Nephron (organoid): ENCODE measurements around the gene ZNF678.

ENCODE experiments used
- H3K27ac Mint-ChIP-seq, 3 experiments: 2 replicates each; pipeline ENCODE4 v1.8.0; 2020; ENCODE audit warnings: mixed read lengths in 3 of 3, mild to moderate bottlenecking in 2 of 3, moderate library complexity in 1 of 3
- H3K27me3 Mint-ChIP-seq: 2 replicates; pipeline ENCODE4 v1.8.0; 2021; ENCODE audit warnings: low read depth, mild to moderate bottlenecking, moderate library complexity, mixed read lengths
- H3K36me3 Mint-ChIP-seq: 2 replicates; pipeline ENCODE4 v1.8.0; 2020; ENCODE audit warnings: low read depth, mixed read lengths
- H3K4me1 Mint-ChIP-seq: 2 replicates; pipeline ENCODE4 v1.8.0; 2020; ENCODE audit warnings: mixed read lengths
- H3K4me3 Mint-ChIP-seq, 3 experiments: 2 replicates each; pipeline ENCODE4 v1.8.0; 2020; ENCODE audit warnings: mild to moderate bottlenecking in 3 of 3, mixed read lengths in 3 of 3, moderate library complexity in 2 of 3
- H3K9me3 Mint-ChIP-seq: 2 replicates; pipeline ENCODE4 v1.8.0; 2020; ENCODE audit warnings: mixed read lengths
- TF ChIP-seq, protein P1 (sequence below), 3 experiments: fragments of 200-600 bp; sonication (generic); IDR thresholded peaks; one replicate each; pipeline ENCODE4 v1.5.0; 2021; ENCODE audit warnings: antibody characterized with exemption in 3 of 3; ENCODE audit not compliant: unreplicated experiment in 3 of 3

The ZNF678 gene

DNA sequence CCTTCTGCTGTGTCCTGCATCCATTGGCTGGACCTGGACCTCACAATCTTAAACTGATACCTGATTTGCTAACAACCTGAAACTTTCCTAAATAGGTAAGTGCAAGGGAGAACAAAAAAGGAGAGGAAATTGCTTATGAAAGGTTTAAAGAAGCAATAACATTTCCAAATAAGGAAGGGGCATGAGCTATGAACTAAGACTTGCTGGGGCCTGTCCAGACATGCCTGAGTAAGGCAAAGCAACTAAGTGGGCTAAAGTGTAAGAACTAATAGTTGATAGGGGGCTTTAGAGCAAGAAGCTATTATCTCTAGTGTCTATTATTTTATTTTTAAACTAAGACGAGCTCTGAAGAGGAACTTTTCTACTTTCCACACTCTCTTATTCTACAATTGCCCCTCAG lies 160.1 kb downstream of the ZNF678 start:
- Mint-ChIP-seq H3K4me3 (no peak overlapping the region), H3K36me3 (peaks cover 5% of the 10 kb centered on the region), H3K4me1 (peaks cover 21% of the 10 kb centered on the region), H3K27ac (no peak overlapping the region), H3K9me3 (peaks cover 49% of the 10 kb centered on the region), H3K27me3 (peaks cover 3% of the 10 kb centered on the region)
- TF ChIP-seq, protein P1, sequence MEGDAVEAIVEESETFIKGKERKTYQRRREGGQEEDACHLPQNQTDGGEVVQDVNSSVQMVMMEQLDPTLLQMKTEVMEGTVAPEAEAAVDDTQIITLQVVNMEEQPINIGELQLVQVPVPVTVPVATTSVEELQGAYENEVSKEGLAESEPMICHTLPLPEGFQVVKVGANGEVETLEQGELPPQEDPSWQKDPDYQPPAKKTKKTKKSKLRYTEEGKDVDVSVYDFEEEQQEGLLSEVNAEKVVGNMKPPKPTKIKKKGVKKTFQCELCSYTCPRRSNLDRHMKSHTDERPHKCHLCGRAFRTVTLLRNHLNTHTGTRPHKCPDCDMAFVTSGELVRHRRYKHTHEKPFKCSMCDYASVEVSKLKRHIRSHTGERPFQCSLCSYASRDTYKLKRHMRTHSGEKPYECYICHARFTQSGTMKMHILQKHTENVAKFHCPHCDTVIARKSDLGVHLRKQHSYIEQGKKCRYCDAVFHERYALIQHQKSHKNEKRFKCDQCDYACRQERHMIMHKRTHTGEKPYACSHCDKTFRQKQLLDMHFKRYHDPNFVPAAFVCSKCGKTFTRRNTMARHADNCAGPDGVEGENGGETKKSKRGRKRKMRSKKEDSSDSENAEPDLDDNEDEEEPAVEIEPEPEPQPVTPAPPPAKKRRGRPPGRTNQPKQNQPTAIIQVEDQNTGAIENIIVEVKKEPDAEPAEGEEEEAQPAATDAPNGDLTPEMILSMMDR (IDR thresholded peaks at IDR 0.05; ENCODE audit: unreplicated experiment in 3 of 3): no peak

- H3K27me3 Mint-ChIP-seq: peaks cover 3% of the 10 kb centered on the region
- TF ChIP-seq, protein P1 (IDR thresholded peaks at IDR 0.05; ENCODE audit: unreplicated experiment in 3 of 3): no peak
- H3K4me1 Mint-ChIP-seq: peaks cover 34% of the 10 kb centered on the region
- H3K36me3 Mint-ChIP-seq: peaks cover 5% of the 10 kb centered on the region
- H3K9me3 Mint-ChIP-seq: peaks cover 35% of the 10 kb centered on the region
- no peak overlapping the region for H3K27ac Mint-ChIP-seq
- H3K4me3 Mint-ChIP-seq: no peak overlapping the region
Observed at GRCh38 chr1:227725046-227725445, 161.7 kb downstream of the ZNF678 start.

DNA sequence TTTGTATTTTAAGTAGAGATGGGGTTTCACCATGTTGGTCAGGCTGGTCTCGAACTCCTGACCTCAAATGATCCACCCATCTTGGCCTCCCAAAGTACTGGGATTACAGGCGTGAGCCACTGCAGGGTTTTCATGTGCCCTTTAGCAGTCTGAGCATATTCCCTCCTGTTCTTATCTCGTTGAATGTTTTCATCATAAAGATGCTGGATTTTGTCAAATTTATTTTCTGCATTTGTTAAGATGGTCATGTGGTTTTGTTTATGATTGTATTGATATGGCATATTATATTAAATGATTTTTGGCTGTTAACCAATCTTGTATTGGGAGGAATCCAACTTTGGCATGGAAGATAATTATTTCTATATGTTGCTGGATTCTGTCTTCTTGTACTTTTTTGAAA lies 163.0 kb downstream of the ZNF678 start:
- Mint-ChIP-seq H3K36me3 (peaks cover 5% of the 10 kb centered on the region), H3K27me3 (peaks cover 3% of the 10 kb centered on the region), H3K4me1 (peaks cover 39% of the 10 kb centered on the region), H3K27ac (no peak overlapping the region), H3K4me3 (peak overlapping the region in 1 of 3 experiments; percentile 85), H3K9me3 (peaks cover 23% of the 10 kb centered on the region)
- TF ChIP-seq, protein P1 (IDR thresholded peaks at IDR 0.05; ENCODE audit: unreplicated experiment in 3 of 3): no peak
